Caco-2 (cell line): ENCODE measurements around the gene SREBF1. TPM values are rescaled to one million over a fixed set of nuclear protein-coding genes. Genes with fewer than 3 reads are reported as not detected.

Source experiments
- BruUV-seq: library from RNA; stranded (reverse); fragments of 400-500 nt; replicated peaks from 2 replicates; lab custom pipeline; 2021; lab: Mats Ljungman, UMichigan
- CTCF ChIA-PET: fragments of 300-600 bp; sonication (Branson Sonifier 250); formaldehyde crosslinking; loops from one replicate; lab custom pipeline; 2022; ENCODE audit warnings: antibody characterized with exemption; lab: Charles Lee
- POLR2A ChIA-PET: fragments of 300-600 bp; sonication (Branson Sonifier 250); formaldehyde crosslinking; loops from one replicate; lab custom pipeline; 2022; ENCODE audit warnings: antibody characterized with exemption; lab: Charles Lee
- DNase-seq, 2 experiments: peaks; one replicate each; pipeline versions ENCODE4 v3.0.0 to v3.0.0-alpha.2; 2020 to 2022
- H3K27me3 ChIP-seq: replicated peaks from 2 replicates; pipeline ENCODE4 v1.6.0; 2011; ENCODE audit warnings: low read length; ENCODE audit not compliant: control insufficient read depth, insufficient read depth
- H3K36me3 ChIP-seq: 2 replicates; pipeline ENCODE4 v1.5.1; 2011; ENCODE audit warnings: low read length; ENCODE audit not compliant: control insufficient read depth, insufficient read depth
- H3K4me1 ChIP-seq: fragments of 250-450 bp; sonication (Bioruptor Pico); 2 replicates; pipeline ENCODE4 v1.5.1; 2020; ENCODE audit warnings: mild to moderate bottlenecking
- H3K4me3 ChIP-seq: 2 replicates; pipeline ENCODE4 v1.5.1; 2011; ENCODE audit warnings: low read depth, mild to moderate bottlenecking, control low read depth, low read length
- H3K9me3 ChIP-seq: fragments of 250-450 bp; sonication (Bioruptor Pico); 2 replicates; pipeline ENCODE4 v1.5.1; 2020; ENCODE audit warnings: mild to moderate bottlenecking, moderate library complexity
- H3K27ac Mint-ChIP-seq: one replicate; pipeline ENCODE4 v1.8.0; 2022; ENCODE audit warnings: mixed read lengths; ENCODE audit not compliant: unreplicated experiment
- H3K27me3 Mint-ChIP-seq: one replicate; pipeline ENCODE4 v1.8.0; 2022; ENCODE audit warnings: mixed read lengths; ENCODE audit not compliant: insufficient read depth, unreplicated experiment
- H3K36me3 Mint-ChIP-seq: one replicate; pipeline ENCODE4 v1.8.0; 2022; ENCODE audit warnings: mild to moderate bottlenecking, mixed read lengths; ENCODE audit not compliant: insufficient read depth, unreplicated experiment
- H3K4me1 Mint-ChIP-seq: one replicate; pipeline ENCODE4 v1.8.0; 2022; ENCODE audit warnings: low read depth, mixed read lengths; ENCODE audit not compliant: unreplicated experiment
- H3K4me3 Mint-ChIP-seq: one replicate; pipeline ENCODE4 v1.8.0; 2022; ENCODE audit warnings: mild to moderate bottlenecking, moderate library complexity, mixed read lengths; ENCODE audit not compliant: unreplicated experiment
- H3K9me3 Mint-ChIP-seq: one replicate; pipeline ENCODE4 v1.8.0; 2022; ENCODE audit warnings: mixed read lengths; ENCODE audit not compliant: unreplicated experiment
- intact Hi-C: fragments of 100-400 bp; cut with micrococcal nuclease; formaldehyde crosslinking; loops from one replicate; pipeline ENCODE4 v1.10.0; 2022; ENCODE audit not compliant: unreplicated experiment
- total RNA-seq: library from RNA; stranded (reverse); gene quantifications from 2 replicates; pipeline ENCODE4 v1.2.3, GENCODE V29; 2022
- TF ChIP-seq, protein P1 (sequence below), 2 experiments: fragments of 200-600 bp in 1 of 2; IDR thresholded peaks; 1 replicate in 1 of 2; 2 replicates in 1 of 2; pipeline versions ENCODE4 v1.5.1 to v1.8.0; 2011 to 2022; ENCODE audit warnings: antibody characterized with exemption in 1 of 2, control low read depth in 1 of 2, inconsistent platforms in 1 of 2, low read depth in 1 of 2, low read length in 1 of 2, mild to moderate bottlenecking in 1 of 2, moderate library complexity in 1 of 2; ENCODE audit not compliant: insufficient read depth in 1 of 2, severe bottlenecking in 1 of 2, unreplicated experiment in 1 of 2

Gene SREBF1
- total RNA-seq, 1 experiment from 2014 or later = 118 TPM

DNA sequence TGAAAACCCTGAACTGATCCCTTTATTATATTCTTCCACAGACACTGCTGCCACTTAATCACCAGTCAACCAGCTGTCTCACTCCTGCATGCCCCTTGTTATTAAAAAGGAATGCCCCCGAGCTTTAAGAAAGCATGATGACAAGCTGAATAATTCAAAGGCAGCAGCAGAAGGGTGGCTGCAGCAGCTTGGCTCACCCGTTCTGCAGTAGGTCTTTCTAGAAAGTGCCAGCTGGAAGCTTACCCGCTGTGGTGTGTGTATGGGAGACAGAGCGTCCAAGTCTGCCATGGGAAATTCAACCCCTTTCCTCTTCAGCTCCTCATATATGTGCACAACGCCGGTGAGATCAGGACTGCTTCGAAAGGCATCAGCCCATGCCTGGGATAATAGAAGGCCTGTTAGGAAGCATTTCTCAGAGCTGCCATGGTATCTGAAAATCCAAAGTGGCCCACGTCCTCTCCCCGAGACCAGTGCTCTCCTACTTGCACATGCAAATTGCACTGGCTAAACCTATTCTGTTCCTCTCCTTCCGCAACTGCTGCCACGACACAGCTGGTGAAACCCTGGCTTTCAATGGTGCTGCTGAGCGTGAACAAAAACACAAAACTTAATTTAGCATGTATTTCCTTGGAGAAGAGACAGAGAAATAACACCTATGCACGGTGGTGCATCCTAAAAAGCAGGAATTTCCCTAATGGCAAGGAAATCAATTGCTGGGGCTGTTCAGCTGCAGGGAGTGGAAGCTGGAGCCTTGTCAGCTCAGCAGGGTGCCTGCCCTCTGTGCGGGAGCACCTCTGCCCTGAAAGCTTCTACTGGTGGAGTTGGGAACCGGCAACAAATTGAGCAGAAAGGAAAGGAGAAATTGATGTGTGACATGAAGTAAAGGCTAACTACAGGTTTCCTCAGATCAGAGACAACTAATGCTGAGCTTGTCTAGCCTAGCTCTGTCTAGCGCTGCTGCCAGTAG, 47.9 kb upstream of the SREBF1 start:
- Histone ChIP-seq H3K36me3 (no peaks in the 10 kb centered on the region; the same call in 1 of the 2 replicates), H3K27me3 (no peaks in the 10 kb centered on the region), H3K4me3 (no peak overlapping the region), H3K9me3 (no peaks in the 10 kb centered on the region), H3K4me1 (no peaks in the 10 kb centered on the region)
- no peak for DNase-seq
- POLR2A ChIA-PET = interaction anchor here (0.5 kb wide), 1 partner anchor 492 kb away, joined by 3 read pairs; no protein-coding TSS in a partner anchor
- H3K4me3 Mint-ChIP-seq = no peak overlapping the region
- TF ChIP-seq, protein P1, sequence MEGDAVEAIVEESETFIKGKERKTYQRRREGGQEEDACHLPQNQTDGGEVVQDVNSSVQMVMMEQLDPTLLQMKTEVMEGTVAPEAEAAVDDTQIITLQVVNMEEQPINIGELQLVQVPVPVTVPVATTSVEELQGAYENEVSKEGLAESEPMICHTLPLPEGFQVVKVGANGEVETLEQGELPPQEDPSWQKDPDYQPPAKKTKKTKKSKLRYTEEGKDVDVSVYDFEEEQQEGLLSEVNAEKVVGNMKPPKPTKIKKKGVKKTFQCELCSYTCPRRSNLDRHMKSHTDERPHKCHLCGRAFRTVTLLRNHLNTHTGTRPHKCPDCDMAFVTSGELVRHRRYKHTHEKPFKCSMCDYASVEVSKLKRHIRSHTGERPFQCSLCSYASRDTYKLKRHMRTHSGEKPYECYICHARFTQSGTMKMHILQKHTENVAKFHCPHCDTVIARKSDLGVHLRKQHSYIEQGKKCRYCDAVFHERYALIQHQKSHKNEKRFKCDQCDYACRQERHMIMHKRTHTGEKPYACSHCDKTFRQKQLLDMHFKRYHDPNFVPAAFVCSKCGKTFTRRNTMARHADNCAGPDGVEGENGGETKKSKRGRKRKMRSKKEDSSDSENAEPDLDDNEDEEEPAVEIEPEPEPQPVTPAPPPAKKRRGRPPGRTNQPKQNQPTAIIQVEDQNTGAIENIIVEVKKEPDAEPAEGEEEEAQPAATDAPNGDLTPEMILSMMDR (IDR thresholded peaks at IDR 0.05; ENCODE audit: insufficient read depth in 1 of 2, low read depth in 1 of 2, low read length in 1 of 2, severe bottlenecking in 1 of 2, unreplicated experiment in 1 of 2) = no peak
- H3K27me3 Mint-ChIP-seq = no peaks in the 10 kb centered on the region
- CTCF ChIA-PET = interaction anchor here (1.1 to 1.2 kb wide), 2 partner anchors 34 kb away, joined by 3 to 4 read pairs; no protein-coding TSS in a partner anchor
- no TSS peak for BruUV-seq
- intact Hi-C loops = no loop called here
- H3K4me1 Mint-ChIP-seq = no peaks in the 10 kb centered on the region
- no peak overlapping the region for H3K27ac Mint-ChIP-seq
- H3K36me3 Mint-ChIP-seq = peaks cover 6% of the 10 kb centered on the region
- no peaks in the 10 kb centered on the region for H3K9me3 Mint-ChIP-seq

- H3K9me3 Mint-ChIP-seq = no peaks in the 10 kb centered on the region
- H3K4me3 Mint-ChIP-seq = no peak overlapping the region
- H3K4me1 Mint-ChIP-seq = no peaks in the 10 kb centered on the region
- H3K27me3 ChIP-seq = no peaks in the 10 kb centered on the region
- intact Hi-C loops = no loop called here
- TF ChIP-seq, protein P1 (IDR thresholded peaks at IDR 0.05; ENCODE audit: insufficient read depth in 1 of 2, low read depth in 1 of 2, low read length in 1 of 2, severe bottlenecking in 1 of 2, unreplicated experiment in 1 of 2) = no peak
- BruUV-seq = no TSS peak
- peaks cover 6% of the 10 kb centered on the region for H3K36me3 Mint-ChIP-seq
- ChIA-PET CTCF (interaction anchor here (1.2 kb wide), 1 partner anchor 35 kb away, joined by 4 read pairs; no protein-coding TSS in a partner anchor), POLR2A (interaction anchor here (0.5 kb wide), 1 partner anchor 492 kb away, joined by 3 read pairs; no protein-coding TSS in a partner anchor)
- no peaks in the 10 kb centered on the region; the same call in 1 of the 2 replicates for H3K36me3 ChIP-seq
- no peak overlapping the region for H3K4me3 ChIP-seq
- H3K27ac Mint-ChIP-seq = no peak overlapping the region
- H3K9me3 ChIP-seq = no peaks in the 10 kb centered on the region
- DNase-seq = no peak
- no peaks in the 10 kb centered on the region for H3K27me3 Mint-ChIP-seq
- no peaks in the 10 kb centered on the region for H3K4me1 ChIP-seq
Measured at GRCh38 chr17:17883801-17884200, 47.0 kb upstream of the SREBF1 start.

- intact Hi-C loops = no loop called here
- Mint-ChIP-seq H3K4me3 (no peak overlapping the region), H3K27me3 (no peaks in the 10 kb centered on the region), H3K9me3 (no peaks in the 10 kb centered on the region), H3K4me1 (no peaks in the 10 kb centered on the region), H3K27ac (no peak overlapping the region), H3K36me3 (peaks cover 16% of the 10 kb centered on the region)
- Histone ChIP-seq H3K4me1 (no peaks in the 10 kb centered on the region), H3K27me3 (no peaks in the 10 kb centered on the region), H3K36me3 (no peaks in the 10 kb centered on the region; the same call in 1 of the 2 replicates), H3K4me3 (no peak overlapping the region), H3K9me3 (no peaks in the 10 kb centered on the region)
- POLR2A ChIA-PET = no interaction called here
- DNase-seq = no peak
- CTCF ChIA-PET = interaction anchor here (1.4 kb wide), 1 partner anchor 37 kb away, joined by 6 read pairs; no protein-coding TSS in a partner anchor
- BruUV-seq = no TSS peak
- TF ChIP-seq, protein P1 (IDR thresholded peaks at IDR 0.05; ENCODE audit: insufficient read depth in 1 of 2, low read depth in 1 of 2, low read length in 1 of 2, severe bottlenecking in 1 of 2, unreplicated experiment in 1 of 2) = no peak
Measured at GRCh38 chr17:17882082-17882581, 45.3 kb upstream of the SREBF1 start.
